ENCODE measurements around the gene CYRIA.

Gene CYRIA

GRCh38 chr2:16665748-16666448, at the start of gene CYRIA:
Gene CYRIA, minus strand, starts transcription at chr2:16665834. Its CDS starts 77,715 bp downstream, at chr2:16588119.
- no peak for DNase-seq (ENCODE audit: low read depth)

DNA sequence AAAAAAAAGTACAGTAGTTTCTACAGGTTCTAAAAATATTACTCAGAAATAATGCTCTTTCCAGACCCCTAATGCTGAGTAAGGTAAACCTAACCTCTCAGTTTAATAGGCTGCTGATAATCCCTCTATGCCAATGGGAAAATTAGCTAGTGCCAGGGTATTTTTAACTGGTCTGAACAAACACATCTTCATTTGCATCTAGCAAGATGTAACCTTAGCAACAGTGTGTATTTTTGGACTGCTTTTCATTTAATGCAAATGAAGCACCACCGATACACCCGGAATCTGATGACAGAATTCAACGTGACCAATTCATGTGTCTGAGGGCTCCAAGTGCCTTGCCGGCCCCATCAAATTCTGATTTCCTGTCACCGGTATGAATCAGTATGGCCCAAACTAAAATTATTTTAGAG, 47.4 kb upstream of the CYRIA start:
- no peak for DNase-seq (ENCODE audit: low read depth)

GRCh38 chr2:16709769-16710168, 44.1 kb upstream of the CYRIA start:
- DNase-seq (ENCODE audit: low read depth), result no peak

DNA sequence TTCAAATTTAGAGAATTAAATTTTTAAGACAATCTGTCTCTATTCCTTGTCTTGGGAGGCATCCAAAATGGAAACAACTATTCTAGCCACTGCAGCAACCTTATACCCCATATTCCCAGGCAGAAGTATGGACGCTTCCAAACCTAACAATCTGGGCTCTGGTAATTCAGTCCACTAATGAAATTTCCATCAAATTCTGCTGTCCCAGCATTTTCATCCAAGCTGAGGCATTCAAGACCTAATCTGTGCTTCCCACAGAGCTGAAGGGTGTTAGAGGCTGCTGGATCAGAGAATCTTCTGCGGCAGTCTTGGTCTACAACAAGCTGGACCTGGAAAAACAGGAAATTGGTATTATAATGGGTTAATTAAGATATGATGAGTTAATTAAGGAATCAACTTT, 42.5 kb upstream of the CYRIA start:
- DNase-seq (ENCODE audit: low read depth), result no peak

DNA sequence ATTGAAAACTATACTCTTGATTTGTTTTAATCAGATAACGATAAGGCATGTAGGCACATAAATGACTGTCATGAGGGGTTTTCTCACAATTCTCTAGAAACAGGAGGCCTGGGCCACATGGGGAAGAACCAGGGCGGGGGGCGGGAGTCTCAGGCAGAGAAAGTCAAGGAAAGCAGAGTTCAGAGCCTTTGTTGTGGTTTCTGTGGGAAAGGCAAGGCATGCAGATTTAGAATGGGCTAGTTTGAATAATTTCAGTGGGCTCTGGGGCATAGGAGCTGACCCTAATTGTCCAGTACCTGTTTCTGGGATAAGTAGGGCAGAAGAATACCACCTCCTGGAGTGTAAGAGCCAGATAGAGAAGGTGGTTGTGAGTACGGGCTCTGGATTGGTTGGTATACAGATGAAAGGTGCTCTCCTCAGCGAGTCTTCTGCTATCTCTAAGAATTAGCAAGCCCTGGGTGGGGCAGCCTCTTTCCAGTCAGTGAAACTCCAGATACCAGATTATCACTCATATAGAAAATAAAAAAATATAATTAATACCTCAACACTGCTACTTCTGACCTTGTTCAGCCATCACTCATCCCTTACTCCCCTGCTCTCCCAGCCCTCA, 41.5 kb upstream of the CYRIA start:
- no peak for DNase-seq (ENCODE audit: low read depth)

DNA sequence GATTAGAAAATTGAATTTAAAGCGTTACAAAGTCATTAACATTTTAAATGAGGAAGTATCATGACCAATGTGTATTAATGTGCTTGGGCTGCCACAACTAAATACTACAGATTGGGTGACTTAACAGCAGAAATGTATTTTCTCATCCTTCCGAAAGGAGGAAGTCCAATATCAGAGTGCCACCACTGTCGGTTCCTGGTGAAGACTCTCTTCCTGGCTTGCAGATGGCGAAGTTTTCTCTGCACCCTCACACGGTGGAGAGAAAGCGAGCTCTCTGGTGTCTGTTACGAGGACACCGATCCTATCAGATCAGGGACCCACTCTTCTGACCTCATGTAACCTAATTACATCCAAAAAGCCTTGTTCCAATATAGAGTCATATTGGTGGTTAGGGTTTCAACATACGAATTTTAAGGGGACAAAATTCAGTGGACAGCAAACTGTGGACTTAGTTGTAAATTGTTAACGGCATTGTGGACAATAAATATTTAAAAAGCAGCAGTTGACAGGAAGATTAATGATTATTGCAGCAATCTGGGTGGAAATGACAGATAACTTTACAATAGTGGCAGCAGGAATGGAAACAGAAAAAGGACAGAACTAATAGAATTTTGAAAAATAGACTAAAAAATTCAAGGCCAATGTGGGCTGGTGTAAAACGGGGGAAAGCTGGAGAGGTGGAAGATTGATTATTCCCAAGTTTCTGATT, 35.1 kb upstream of the CYRIA start:
- DNase-seq (ENCODE audit: low read depth), result no peak

- DNase-seq (ENCODE audit: low read depth), result no peak
Measured at GRCh38 chr2:16693854-16694253, 28.2 kb upstream of the CYRIA start.

DNA sequence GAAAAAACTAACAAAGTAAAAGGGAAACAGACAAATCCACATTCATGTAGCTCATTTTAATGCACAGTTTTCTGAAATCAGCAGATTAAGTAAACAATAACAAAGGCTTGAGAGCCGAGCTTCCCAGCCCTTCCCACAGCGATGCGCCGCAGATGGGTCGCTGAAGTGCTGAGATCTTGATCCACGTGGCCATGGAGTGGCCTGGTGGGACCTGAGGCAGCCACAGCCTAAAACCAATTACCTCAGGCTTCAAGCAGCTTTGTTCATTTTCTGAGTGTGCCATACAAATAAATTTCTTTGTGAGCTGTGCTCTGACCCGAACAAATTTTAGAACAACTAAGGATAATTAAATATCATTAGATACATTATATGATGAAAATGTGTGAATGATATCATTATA, 25.6 kb upstream of the CYRIA start:
- no peak for DNase-seq (ENCODE audit: low read depth)

- no peak for DNase-seq (ENCODE audit: low read depth)
Measured at GRCh38 chr2:16687955-16688354, 22.3 kb upstream of the CYRIA start.

- no peak for DNase-seq (ENCODE audit: low read depth)
Measured at GRCh38 chr2:16687222-16687621, 21.6 kb upstream of the CYRIA start.

GRCh38 chr2:16686641-16687040, 21.0 kb upstream of the CYRIA start:
- DNase-seq (ENCODE audit: low read depth), result no peak

GRCh38 chr2:16685340-16685715, 19.7 kb upstream of the CYRIA start:
- no peak for DNase-seq (ENCODE audit: low read depth)

DNA sequence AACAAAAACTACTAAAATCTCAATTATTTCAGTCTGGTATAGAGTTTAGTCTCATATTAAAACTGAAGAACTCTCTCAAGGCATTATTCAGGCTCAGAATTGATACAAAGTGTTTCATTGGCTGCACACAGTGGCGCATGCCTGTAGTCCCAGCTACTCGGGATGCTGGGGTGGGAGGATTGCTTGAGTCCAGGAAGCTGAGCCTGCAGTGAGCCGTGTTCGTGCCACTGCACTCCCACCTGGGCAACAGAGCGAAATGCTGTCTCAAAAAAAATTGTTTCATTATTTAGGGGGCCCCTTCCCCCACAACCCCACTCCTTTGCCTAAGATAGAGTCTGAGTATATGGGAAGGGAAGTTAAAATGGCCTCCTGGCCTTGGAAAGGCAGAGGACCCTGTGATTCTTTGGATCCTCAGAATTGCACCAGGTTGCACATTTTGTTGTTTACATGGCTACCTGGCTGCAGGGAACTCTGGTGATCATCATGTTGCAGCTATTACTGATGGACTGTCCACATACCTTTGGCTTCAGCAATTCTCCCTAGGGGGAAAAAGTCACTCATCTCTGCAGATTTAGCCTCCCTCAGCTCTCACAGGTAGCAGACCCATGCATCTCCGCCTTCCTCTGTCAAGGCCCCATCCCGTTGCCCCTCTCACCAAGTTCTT, 19.2 kb upstream of the CYRIA start:
- no peak for DNase-seq (ENCODE audit: low read depth)

- DNase-seq (ENCODE audit: low read depth), result no peak
Measured at GRCh38 chr2:16683576-16683975, 17.9 kb upstream of the CYRIA start.

DNA sequence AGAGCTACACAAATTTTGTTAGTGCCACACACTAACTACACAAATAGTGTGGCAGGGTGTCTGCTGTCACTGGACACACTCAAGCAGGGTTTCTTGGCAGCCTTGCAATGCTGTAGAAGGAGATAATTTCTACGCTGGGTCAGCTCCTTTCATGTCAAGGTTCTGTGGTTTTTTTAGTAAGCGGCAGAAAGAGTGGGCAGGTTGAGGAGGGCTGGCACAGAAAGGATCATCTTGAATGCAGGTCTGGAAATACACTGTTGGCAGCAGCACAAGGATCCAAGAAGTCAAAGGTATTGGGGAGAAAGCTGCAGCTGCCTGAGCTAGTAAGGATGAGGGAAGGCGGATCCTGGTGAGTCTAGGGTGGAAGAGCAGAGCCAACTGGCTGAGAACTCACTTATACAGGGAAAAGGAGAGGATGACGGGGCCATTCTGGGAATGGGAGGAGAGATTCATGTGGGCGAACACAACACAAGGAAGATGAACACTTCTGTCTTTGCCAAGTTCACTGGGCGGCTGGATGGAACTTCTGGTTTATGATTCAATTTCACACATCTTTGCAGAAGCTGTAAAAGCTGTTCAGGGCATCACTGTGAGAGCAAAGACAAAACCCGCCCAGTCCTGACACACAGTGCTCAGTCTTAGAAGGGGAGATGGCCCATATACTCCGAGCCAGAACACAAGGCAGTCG, 16.9 kb upstream of the CYRIA start:
- DNase-seq (ENCODE audit: low read depth), result no peak

DNA sequence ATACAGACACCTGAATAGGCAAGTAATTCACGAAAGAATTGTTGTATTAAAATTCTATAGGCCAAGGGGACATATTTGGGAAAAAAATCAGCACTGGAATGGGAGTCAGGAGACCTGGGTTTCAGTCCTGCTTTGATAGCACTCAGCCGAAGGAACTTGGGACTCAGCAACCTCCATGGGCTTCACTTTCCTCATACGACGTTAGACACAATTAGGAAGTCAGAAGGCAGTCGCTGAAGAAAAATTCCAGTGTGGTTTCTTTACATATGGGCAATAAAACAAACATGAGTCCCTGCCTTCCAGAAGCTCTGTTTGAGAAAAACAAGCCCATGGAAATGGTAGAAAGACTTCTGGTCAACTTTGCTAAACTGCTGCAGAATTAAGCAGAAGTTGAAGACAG, 15.1 kb upstream of the CYRIA start:
- DNase-seq (ENCODE audit: low read depth), result no peak

GRCh38 chr2:16680304-16680703, 14.7 kb upstream of the CYRIA start:
- no peak for DNase-seq (ENCODE audit: low read depth)

- no peak for DNase-seq (ENCODE audit: low read depth)
Measured at GRCh38 chr2:16678964-16679363, 13.3 kb upstream of the CYRIA start.

DNA sequence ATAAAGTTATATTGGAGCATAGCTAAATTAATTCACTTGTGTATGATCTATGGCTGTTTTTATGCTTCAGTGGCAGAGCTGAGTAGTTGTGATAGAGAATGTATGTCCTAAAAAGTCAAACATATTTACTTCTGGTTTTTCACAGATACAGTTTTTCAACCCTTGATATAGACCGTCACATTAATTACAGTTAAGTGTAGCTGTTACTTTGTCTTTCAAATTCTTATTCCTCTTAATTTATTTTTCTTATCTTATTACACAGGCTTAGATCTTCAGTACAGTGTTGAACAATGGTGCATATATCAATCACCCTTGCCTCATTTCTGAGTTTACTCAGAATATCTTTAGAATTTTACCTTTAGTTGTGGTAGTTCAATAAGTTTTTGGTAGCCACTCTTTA, 12.2 kb upstream of the CYRIA start:
- DNase-seq (ENCODE audit: low read depth), result no peak

DNA sequence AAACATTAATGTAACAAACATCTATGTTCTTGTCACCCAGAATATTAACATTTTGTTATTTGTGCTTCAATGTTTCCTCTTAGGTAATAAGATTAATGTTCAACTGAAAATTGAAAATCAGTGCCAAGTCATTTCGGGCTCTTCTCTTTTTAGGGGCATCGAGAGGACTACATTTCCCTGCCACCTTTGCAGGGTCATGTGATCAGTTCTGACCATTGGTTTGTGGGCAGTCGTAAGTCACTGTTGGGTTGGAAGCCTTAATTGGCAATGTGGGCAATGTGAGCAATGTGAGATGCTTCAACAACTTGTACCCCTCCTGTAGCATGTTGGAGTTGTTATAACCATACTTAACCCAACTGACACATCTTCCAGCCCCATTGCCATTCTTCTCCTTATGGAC, 10.1 kb upstream of the CYRIA start:
- no peak for DNase-seq (ENCODE audit: low read depth)

GRCh38 chr2:16674154-16674553, 8.5 kb upstream of the CYRIA start:
- no peak for DNase-seq (ENCODE audit: low read depth)

- DNase-seq (ENCODE audit: low read depth), result no peak
Measured at GRCh38 chr2:16671760-16672159, 6.1 kb upstream of the CYRIA start.

Measured in stimulated activated CD8-positive, alpha-beta memory T cell treated with anti-CD3 and anti-CD28 coated beads, Interleukin-12 subunit alpha, Interleukin-12 subunit beta, amount 100 ng/mL, for 1 hour (primary cell).